ENCODE data around the gene TRPC4AP.

TRPC4AP gene

GRCh38 chr20:34989118-34989517 lies 103.5 kb downstream of the TRPC4AP start:
- H3K4me2 ChIP-seq (ENCODE audit: low read depth, low read length), result no peak overlapping the region
- H3K9me3 ChIP-seq (replicated peaks; ENCODE audit: insufficient read depth, low read length), result no peaks in the 10 kb centered on the region
- H4K20me1 ChIP-seq (ENCODE audit: insufficient read depth, low read length), result no peaks in the 10 kb centered on the region
- H3K4me1 ChIP-seq (ENCODE audit: low read length), result no peaks in the 10 kb centered on the region
- no peaks in the 10 kb centered on the region for H3K27me3 ChIP-seq (replicated peaks; ENCODE audit: insufficient read depth, low read length)
- H3K4me3 ChIP-seq (ENCODE audit: low read length), result no peak overlapping the region
- H3K9me2 ChIP-seq (replicated peaks; ENCODE audit: insufficient read depth, low read length), result no peaks in the 10 kb centered on the region
- H2AFZ ChIP-seq (ENCODE audit: low read length), result no peak overlapping the region
- H3K27ac ChIP-seq (ENCODE audit: low read length), result no peak overlapping the region
- H3K9ac ChIP-seq (ENCODE audit: low read length), result no peak overlapping the region
- H3K79me2 ChIP-seq (ENCODE audit: low read length), result no peaks in the 10 kb centered on the region
- H3F3A ChIP-seq (ENCODE audit: insufficient read depth, low read length), result no peaks in the 10 kb centered on the region
- no peaks in the 10 kb centered on the region for H3K36me3 ChIP-seq (replicated peaks; ENCODE audit: insufficient read depth, low read length)
- no peak for DNase-seq
- TF ChIP-seq CTCF (IDR thresholded peaks at IDR 0.05; ENCODE audit: low read length) (no peak), EZH2phosphoT487 (IDR thresholded peaks at IDR 0.05; ENCODE audit: low read length) (no peak), EZH2 (optimal IDR thresholded peaks at IDR 0.05; ENCODE audit: low read depth, low read length) (no peak)

- Histone ChIP-seq H2AFZ (ENCODE audit: low read length) (no peak overlapping the region), H3K9ac (ENCODE audit: low read length) (no peak overlapping the region), H3K4me2 (ENCODE audit: low read depth, low read length) (no peak overlapping the region), H3K4me1 (ENCODE audit: low read length) (no peaks in the 10 kb centered on the region), H4K20me1 (ENCODE audit: insufficient read depth, low read length) (no peaks in the 10 kb centered on the region), H3K4me3 (ENCODE audit: low read length) (no peak overlapping the region), H3K36me3 (replicated peaks; ENCODE audit: insufficient read depth, low read length) (no peaks in the 10 kb centered on the region), H3K79me2 (ENCODE audit: low read length) (no peaks in the 10 kb centered on the region), H3K27ac (ENCODE audit: low read length) (no peak overlapping the region), H3K9me3 (replicated peaks; ENCODE audit: insufficient read depth, low read length) (no peaks in the 10 kb centered on the region), H3F3A (ENCODE audit: insufficient read depth, low read length) (no peaks in the 10 kb centered on the region), H3K27me3 (replicated peaks; ENCODE audit: insufficient read depth, low read length) (no peaks in the 10 kb centered on the region), H3K9me2 (replicated peaks; ENCODE audit: insufficient read depth, low read length) (no peaks in the 10 kb centered on the region)
- no peak for DNase-seq
- TF ChIP-seq CTCF (IDR thresholded peaks at IDR 0.05; ENCODE audit: low read length) (no peak), EZH2 (optimal IDR thresholded peaks at IDR 0.05; ENCODE audit: low read depth, low read length) (no peak), EZH2phosphoT487 (IDR thresholded peaks at IDR 0.05; ENCODE audit: low read length) (no peak)
Observed at GRCh38 chr20:34988191-34988540, 104.4 kb downstream of the TRPC4AP start.

GRCh38 chr20:34987288-34988190 lies 105.1 kb downstream of the TRPC4AP start:
- DNase-seq, result no peak
- Histone ChIP-seq H3K36me3 (replicated peaks; ENCODE audit: insufficient read depth, low read length) (no peaks in the 10 kb centered on the region), H3F3A (ENCODE audit: insufficient read depth, low read length) (no peaks in the 10 kb centered on the region), H3K9me2 (replicated peaks; ENCODE audit: insufficient read depth, low read length) (no peaks in the 10 kb centered on the region), H4K20me1 (ENCODE audit: insufficient read depth, low read length) (no peaks in the 10 kb centered on the region), H3K79me2 (ENCODE audit: low read length) (no peaks in the 10 kb centered on the region), H2AFZ (ENCODE audit: low read length) (no peak overlapping the region), H3K27ac (ENCODE audit: low read length) (no peak overlapping the region), H3K4me2 (ENCODE audit: low read depth, low read length) (no peak overlapping the region), H3K4me1 (ENCODE audit: low read length) (no peaks in the 10 kb centered on the region), H3K9ac (ENCODE audit: low read length) (no peak overlapping the region), H3K9me3 (replicated peaks; ENCODE audit: insufficient read depth, low read length) (no peaks in the 10 kb centered on the region), H3K27me3 (replicated peaks; ENCODE audit: insufficient read depth, low read length) (no peaks in the 10 kb centered on the region), H3K4me3 (ENCODE audit: low read length) (no peak overlapping the region)
- TF ChIP-seq EZH2 (optimal IDR thresholded peaks at IDR 0.05; ENCODE audit: low read depth, low read length) (no peak), EZH2phosphoT487 (IDR thresholded peaks at IDR 0.05; ENCODE audit: low read length) (no peak), CTCF (IDR thresholded peaks at IDR 0.05; ENCODE audit: low read length) (no peak)
